ENCODE measurements around the gene PCBP4. TPM values are rescaled to one million over a fixed set of nuclear protein-coding genes. Genes with fewer than 3 reads are reported as not detected.

PCBP4 gene
- total RNA-seq, 2 donors from 2014 or later = 16.6 to 24.7 TPM

DNA sequence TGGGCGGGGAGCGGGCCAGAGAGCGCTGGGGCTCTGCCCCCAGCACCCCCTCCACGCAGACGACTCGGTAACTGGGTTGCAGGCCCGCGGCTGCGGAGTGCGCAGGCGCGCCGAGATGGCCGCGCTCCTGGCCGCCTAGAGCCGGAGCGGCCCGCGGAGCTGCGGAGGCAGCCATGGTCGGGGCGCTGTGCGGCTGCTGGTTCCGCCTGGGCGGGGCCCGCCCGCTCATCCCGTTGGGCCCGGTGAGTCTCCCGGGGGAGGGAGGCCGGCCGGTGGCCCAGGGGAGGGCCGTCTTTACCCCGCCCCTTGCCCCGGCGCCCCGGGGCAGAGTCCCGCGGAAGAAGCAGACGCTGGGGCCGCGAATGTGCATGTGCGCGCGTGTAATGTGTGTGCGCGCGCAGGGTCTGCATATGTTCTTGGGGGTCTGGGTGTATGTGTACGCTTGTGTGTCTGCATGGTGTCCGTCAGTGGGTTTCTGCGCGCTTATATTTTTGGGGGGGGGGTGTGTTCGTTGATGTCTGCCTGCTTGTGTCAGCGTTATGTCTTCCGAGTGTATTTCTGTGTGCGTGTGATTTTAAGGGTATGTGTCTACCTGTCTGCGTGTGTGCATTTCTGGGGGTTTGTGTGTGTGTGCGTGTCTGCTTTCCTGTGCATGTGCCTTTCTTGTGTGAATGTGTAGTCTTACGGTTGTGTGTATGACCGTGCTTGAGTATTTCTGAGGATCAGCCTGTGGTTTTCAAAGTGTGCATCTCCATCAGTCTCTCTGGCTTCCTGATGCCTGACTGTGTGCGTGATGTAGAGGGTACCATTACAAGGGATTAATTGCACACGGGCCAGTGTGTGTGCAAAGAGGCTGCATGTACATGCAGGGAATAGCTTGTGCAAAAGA is 8.0 kb upstream of the PCBP4 start, which contains the start of gene ABHD14A:
Gene ABHD14A, plus strand, starts transcription at position 102 of the 889 bp plus-strand sequence. Its CDS starts 72 bp downstream, at position 174.
- 0% methylated on average over 7 to 63 of the region's 63 CpGs for WGBS, 2 donors
- Histone ChIP-seq H3K9me3 (no peaks in the 10 kb centered on the region), H3K27me3 (no peaks in the 10 kb centered on the region), H3K4me1 (peaks cover 51% of the 10 kb centered on the region), H3K27ac (peak within 1 kb of the TSS; percentile 84 to 97 (median 92)), H3K36me3 (replicated peaks in 1 of 2; ENCODE audit: insufficient read depth in 1 of 2, low read depth in 2 of 2) (no peaks in the 10 kb centered on the region), H3K4me3 (peak within 1 kb of the TSS; percentile 30 to 34)
- DNase-seq (peak; percentile 65 to 77 (median 72)), ATAC-seq (peak; percentile 68)
- peak; percentile 60 to 70 (median 62) for TF ChIP-seq POLR2A (IDR thresholded peaks at IDR 0.05)
- TF ChIP-seq CTCF (IDR thresholded peaks at IDR 0.05) = peak in 1 of 7 experiments; percentile 7
- intact Hi-C loops (cut with DNase I) = no loop called here

DNA sequence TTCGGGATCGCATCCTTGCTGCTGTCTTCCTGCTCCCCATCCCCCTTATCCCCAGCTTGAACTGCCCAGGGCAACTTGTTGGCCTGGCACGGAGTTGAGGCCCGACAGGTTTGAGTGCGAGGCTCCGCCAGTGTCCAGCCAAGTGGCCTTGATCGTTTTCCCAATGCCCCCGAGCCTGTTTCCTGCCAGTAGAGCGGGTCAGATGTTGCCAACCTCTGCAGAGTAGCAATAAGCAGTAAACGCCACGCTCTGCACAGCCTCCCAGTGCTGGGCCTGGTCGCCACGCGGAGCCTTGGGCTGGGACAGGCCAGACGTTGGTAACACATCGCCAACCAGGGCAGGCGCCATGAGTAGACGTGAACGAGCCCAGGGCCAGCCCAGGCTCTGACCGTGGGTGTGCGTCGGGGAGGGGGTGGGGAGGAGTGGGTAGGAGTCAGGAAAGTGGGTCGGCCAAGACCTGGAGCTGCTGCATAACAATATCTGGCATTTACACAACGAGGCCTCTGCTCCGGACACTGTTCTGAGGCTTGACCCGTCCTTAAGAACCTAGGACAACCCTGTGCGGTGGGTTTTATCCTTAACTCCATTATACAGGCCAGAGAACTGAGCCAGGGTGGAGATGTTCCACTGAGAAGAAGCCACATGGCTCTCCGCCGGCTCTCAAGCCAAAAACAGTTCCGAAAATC is 7.2 kb upstream of the PCBP4 start:
- 8% methylated on average over 30 of the region's 30 CpGs; no CpG with 5 or more reads in 1 of the 2 donors for WGBS, 2 donors
- Histone ChIP-seq H3K9me3 (no peaks in the 10 kb centered on the region), H3K4me3 (peak overlapping the region; percentile 30 to 34), H3K4me1 (peaks cover 59% of the 10 kb centered on the region), H3K27me3 (no peaks in the 10 kb centered on the region), H3K27ac (peak overlapping the region; percentile 84 to 97 (median 92)), H3K36me3 (replicated peaks in 1 of 2; ENCODE audit: insufficient read depth in 1 of 2, low read depth in 2 of 2) (no peaks in the 10 kb centered on the region)
- TF ChIP-seq CTCF (IDR thresholded peaks at IDR 0.05) (no peak), POLR2A (IDR thresholded peaks at IDR 0.05) (no peak)
- DNase-seq = peak in 3 of 4 donors; percentile 62 to 74 (median 65)
- intact Hi-C loops (cut with DNase I) = no loop called here
- ATAC-seq = peak; percentile 34

GRCh38 chr3:51971350-51971749 is 4.1 kb upstream of the PCBP4 start:
- no peak overlapping the region for H3K4me3 ChIP-seq
- H3K4me1 ChIP-seq = peaks cover 81% of the 10 kb centered on the region
- no peaks in the 10 kb centered on the region for H3K36me3 ChIP-seq (replicated peaks in 1 of 2; ENCODE audit: insufficient read depth in 1 of 2, low read depth in 2 of 2)
- H3K27me3 ChIP-seq = no peaks in the 10 kb centered on the region
- intact Hi-C loops (cut with DNase I) = no loop called here
- no peaks in the 10 kb centered on the region for H3K9me3 ChIP-seq
- TF ChIP-seq CTCF (IDR thresholded peaks at IDR 0.05) (no peak), POLR2A (IDR thresholded peaks at IDR 0.05) (no peak)
- WGBS, 2 donors = 79 to 96% methylated on average over 8 to 11 of the region's 11 CpGs
- ATAC-seq (no peak), DNase-seq (no peak)
- peak overlapping the region; percentile 17 to 52 (median 45) for H3K27ac ChIP-seq

- Histone ChIP-seq H3K4me1 (peaks cover 80% of the 10 kb centered on the region), H3K9me3 (no peaks in the 10 kb centered on the region), H3K4me3 (no peak overlapping the region), H3K27me3 (no peaks in the 10 kb centered on the region), H3K36me3 (replicated peaks in 1 of 2; ENCODE audit: insufficient read depth in 1 of 2, low read depth in 2 of 2) (no peaks in the 10 kb centered on the region), H3K27ac (peak overlapping the region; percentile 25 to 52 (median 45))
- WGBS, 2 donors = 30 to 33% methylated on average over 3 to 6 of the region's 6 CpGs
- DNase-seq (peak; percentile 76 to 92 (median 86)), ATAC-seq (no peak)
- intact Hi-C loops (cut with DNase I) = no loop called here
- TF ChIP-seq POLR2A (IDR thresholded peaks at IDR 0.05) (no peak), CTCF (IDR thresholded peaks at IDR 0.05) (peak in 2 of 7 experiments; percentile 0 to 18)
These were observed 3.5 kb upstream of the PCBP4 start for GRCh38 chr3:51970606-51971300.

Data from body of pancreas (tissue), 4 donors.